NCI-H1930 (cell line): Measurements from ENCODE around the gene CELF2.
"Not testable (repeated sequence)": the region's sequence is repeated elsewhere in the genome, so short reads cannot be mapped to it uniquely, and the experiment has no call there.

Experiments
- DNase-seq, 2 experiments: peaks; one replicate each; lab custom pipeline; 2025; lab: John Stamatoyannopoulos, UW

CELF2 gene

DNA sequence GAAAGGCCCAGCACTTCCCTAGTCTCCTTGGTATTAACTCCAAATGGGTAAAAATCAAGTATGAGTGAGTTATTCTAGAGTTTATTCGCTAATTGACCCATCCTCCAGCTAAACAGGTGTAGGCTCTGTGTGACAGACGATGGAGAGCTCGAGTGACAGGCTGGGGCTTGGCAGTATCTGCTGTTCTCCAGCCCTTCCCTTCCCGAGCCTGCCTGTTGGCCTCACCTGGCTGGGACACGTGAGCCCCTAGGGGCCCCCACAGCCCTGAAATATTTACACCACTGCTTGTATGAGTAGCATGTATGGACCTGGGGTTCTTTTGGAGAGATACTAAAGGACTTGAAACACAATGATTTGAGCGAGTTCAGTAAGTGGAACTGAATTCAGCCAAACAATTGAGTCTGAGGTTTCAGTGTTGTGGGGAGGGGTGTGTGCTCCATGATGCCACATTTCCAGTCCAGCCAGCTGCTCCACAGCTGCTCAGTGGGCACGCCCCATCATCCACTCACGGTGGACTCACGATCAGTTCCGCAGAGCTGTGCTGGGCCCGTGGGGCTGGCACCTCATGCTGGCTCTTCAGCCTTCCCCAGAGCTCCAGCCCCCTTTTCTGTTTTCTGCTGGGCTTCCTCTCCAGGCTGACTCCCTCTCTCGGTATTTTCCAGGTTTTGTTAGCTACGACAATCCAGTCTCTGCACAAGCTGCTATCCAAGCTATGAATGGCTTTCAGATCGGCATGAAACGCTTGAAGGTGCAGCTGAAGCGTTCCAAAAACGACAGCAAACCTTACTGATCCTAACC, 310.8 kb downstream of the CELF2 start:
- DNase-seq: no peak

DNA sequence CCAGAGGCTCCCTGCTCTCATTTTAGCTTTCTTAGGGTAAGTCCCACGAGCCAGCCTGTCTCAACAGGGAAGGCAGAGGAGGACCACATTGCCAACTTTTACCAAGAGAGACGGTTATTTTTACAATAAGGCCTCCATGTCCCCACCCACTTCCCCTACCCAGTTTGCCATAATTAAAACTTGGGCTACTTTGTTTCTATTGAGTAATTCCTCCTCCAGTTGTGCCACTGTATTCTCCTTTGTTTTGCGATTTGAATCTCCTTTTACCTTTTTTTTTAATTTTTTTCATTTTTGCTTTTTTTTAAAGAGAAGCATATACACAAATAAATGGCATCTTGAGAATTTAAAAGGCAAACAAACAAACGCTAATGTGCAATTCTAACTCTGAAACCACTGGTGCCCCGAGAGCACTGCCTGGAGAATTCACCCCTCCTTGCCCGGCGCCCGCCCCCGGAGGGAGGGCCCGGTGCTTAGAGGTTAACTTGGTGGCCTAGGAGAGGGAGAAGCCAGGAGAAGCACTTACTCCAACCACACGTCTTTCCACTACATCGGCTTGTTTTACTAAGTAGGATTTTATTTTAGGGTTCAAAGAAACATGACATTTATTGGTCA, 311.5 kb downstream of the CELF2 start:
- DNase-seq: no peak

GRCh38 chr10:11330383-11331045, 312.8 kb downstream of the CELF2 start:
- no peak for DNase-seq

- DNase-seq: no peak
These were observed 313.4 kb downstream of the CELF2 start for GRCh38 chr10:11331046-11331577.

DNA sequence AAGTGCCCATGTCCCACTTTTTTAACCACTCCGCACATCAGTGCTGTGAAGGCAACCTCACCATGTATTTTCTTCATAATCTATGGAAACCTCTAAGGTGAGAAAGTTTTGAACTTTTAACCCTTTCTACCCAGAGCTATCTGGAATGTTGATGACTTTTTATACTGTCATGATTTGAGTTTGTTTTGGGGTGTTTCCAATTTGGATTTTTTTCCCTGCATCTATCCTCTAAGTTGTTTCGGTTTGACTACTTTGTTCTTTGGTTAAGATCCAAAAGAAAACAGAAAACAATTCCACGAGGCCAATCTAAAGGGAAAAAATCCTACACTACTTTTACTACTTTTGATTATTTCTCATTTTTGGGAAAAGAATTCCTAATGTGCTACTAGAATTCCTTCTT, 314.1 kb downstream of the CELF2 start:
- no peak for DNase-seq

DNA sequence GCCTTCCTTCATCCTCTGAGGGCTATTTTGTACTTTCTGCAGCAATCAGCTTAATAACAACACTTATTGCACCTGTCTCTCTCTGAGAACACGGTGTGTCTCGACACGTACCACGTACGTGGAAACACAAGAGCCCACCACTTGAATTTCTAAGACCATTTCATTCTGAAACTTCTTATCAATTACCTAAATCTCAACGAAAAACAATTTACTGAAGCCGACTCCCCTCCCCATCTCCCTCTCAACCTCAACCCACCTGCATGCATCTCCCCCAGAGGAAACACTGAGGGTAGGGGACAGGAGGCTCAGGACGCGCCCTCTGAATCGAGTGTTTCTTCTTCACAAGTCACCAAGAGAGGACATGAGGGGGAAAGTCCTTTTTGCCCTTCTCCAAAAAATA, 315.2 kb downstream of the CELF2 start:
- DNase-seq: no peak

DNA sequence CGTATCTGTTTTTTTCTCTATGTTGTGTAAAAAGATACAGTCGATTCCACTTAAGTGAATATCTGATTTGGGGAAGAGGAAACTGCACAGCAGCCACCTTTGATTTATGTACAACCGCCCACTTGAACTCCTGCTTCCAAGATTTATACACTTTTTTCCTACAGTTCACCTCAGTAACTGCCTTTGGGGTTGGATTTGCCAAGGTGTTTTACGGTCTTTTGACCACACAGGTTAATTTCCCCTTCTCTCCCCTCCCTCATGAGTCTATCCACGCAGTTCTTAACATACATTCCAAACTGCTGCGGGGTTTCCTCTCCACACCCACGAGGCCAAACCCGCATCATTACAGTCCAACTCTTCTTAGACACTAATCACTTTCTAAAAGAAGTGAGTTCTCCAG, 316.8 kb downstream of the CELF2 start:
- DNase-seq: no peak

GRCh38 chr10:11335167-11335652, 317.5 kb downstream of the CELF2 start:
- DNase-seq: no peak

- no peak for DNase-seq
These were observed 318.3 kb downstream of the CELF2 start for GRCh38 chr10:11335881-11336430.

- no peak for DNase-seq
These were observed 319.1 kb downstream of the CELF2 start for GRCh38 chr10:11336722-11337162.

DNA sequence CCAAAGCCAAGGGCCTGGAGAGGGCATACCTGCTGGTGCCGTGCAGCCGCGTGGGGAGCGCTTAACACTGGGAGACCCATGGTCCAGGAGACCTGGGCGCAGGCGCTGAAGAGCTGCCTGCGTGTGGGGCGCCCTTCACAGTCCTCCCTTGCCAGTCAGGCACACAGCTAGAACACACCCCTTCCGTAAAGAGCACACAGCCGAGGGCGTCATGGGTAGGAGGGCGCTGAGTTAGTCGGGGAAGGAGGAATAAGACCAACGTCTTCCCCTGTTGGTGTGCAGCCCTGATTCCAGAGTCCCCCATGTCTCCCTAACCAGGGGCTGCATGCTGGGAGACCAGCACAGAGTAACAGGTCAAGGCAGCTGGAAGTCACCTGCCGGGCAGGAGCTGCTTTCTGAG, 319.8 kb downstream of the CELF2 start:
- no peak for DNase-seq

- DNase-seq: no peak
These were observed 320.6 kb downstream of the CELF2 start for GRCh38 chr10:11338160-11338844.

- no peak for DNase-seq
These were observed 321.3 kb downstream of the CELF2 start for GRCh38 chr10:11339013-11339412.

- no peak for DNase-seq
These were observed 322.0 kb downstream of the CELF2 start for GRCh38 chr10:11339660-11340059.

DNA sequence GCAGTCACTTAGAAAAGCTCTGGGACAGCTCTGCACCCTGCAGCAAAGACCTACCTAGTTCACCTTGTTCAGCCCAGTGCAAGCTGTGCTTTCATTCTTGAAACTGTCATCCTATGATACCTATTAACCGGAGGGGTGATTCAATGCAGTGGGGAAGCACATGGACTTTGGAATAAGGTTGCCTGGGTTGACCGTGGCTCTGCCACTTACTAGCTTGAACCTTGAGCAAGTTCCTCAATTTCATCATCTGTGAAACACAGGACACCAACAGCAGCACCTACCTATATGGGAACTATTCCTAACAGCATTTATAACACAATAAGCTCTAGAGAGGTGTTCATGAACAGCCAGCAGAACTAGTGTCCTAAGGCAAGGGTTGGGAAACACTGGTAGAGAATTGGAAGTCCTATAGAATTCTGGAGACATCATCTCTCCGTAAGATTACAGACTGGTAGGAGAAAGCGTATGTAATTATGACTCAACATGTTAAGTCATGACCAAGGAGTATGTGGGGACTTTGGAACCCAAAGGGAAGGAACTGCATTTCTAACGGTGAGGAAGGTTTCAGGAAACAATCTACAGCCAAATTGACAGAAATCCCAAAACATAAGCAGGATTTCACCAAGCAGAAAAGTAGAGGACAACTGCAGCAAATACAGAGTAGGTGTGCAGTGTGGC, 323.8 kb downstream of the CELF2 start:
- no peak for DNase-seq

- DNase-seq: no peak
These were observed 326.4 kb downstream of the CELF2 start for GRCh38 chr10:11344081-11344480.

- DNase-seq: no peak
These were observed 326.9 kb downstream of the CELF2 start for GRCh38 chr10:11344550-11344949.

DNA sequence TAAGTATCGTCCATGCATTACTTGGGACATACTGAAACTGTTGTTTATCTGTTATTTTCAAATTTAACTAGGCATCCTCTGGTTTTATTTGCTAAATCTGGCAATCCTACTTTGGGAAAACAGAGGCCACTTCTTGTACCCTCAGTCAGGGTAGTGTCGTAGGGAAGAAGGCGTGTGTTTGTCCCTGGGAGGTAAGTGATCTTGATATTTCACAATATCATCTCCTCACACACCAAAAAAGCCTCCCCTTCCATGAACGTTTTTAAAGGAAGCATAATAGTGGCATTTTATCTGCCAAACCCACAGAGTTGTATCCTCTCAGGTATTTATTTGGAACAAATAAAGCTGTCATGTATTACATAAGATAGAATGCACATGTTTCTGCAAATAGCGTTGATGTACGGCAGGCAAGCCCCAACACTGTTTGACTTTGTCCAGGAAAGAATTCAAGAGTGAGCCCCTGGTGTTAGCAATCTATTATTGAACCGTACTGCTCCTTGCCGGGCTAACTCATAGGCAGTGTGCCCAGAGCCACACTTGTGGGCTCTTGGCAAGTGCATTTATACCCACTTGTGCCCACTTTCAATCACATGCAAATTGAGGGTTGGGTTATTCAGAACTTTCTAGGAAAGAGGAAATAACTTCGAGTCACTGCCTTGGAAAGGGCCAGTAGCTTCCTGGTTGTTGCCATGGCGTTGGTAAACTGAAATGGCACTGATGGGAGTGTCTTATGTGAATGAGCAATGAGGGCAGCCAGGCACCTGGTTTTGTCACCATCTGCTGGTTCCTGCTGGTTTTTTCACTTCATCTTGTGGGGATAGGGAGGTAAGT, 327.8 kb downstream of the CELF2 start:
- DNase-seq: no peak

DNA sequence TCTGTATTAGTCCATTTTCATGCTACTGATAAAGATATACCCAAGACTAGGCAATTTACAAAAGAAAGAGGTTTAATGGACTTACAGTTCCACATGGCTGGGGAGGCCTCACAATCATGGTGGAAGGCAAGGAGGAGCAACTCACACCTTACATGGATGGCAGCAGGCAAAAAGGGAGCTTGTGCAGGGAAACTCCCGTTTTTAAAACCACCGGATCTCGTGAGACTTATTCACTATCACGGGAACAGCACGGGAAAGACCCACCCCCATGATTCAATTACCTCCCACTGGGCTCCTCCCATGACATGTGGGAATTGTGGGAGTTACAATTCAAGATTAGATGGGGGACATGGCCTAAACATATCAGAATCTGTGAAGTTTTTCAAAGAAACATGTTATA, 329.9 kb downstream of the CELF2 start:
- DNase-seq: not testable (repeated sequence)

DNA sequence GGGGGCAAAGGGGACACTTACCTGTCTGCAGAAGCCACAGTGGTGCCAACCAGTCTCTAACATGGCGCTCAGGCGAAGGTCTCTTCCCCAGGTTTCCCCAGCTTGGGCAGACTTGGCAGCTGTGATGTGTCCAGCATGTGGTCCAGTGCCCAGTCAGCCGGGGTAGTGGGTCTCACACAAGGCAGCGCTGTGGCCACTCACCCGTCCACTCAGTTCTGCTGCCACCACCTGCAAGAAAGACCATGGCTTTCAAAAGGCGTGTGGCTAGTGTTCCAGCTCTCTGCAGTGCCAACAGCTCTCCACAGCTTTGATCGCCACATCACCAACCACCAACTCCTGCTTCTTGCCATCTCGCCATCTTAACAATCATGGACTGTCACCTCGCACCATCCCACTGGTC, 334.1 kb downstream of the CELF2 start:
- no peak for DNase-seq
